CD4-positive, alpha-beta T cell (primary cell): ENCODE data around the gene ZC3H8. TPM values are rescaled to one million over a fixed set of nuclear protein-coding genes. Genes with fewer than 3 reads are reported as not detected.

Experiments used
- ATAC-seq: fragments of 200-7000 bp; cut with Tn5 transposase; one replicate; pipeline ENCODE4 v1.10.0; 2022; ENCODE audit warnings: mild to moderate bottlenecking; ENCODE audit not compliant: poor library complexity
- CTCF ChIA-PET: fragments of 350-600 bp; sonication (Branson Sonifier 250); formaldehyde crosslinking; loops from one replicate; lab custom pipeline; 2021; ENCODE audit warnings: antibody characterized with exemption, inconsistent platforms; lab: Charles Lee
- POLR2A ChIA-PET: fragments of 350-600 bp; sonication (Branson Sonifier 250); formaldehyde crosslinking; loops from one replicate; lab custom pipeline; 2021; ENCODE audit warnings: antibody characterized with exemption, inconsistent platforms; lab: Charles Lee
- DNase-seq, 14 experiments: peaks; one replicate each; pipeline ENCODE4 v3.0.0-alpha.2; 2013 to 2020; ENCODE audit warnings: mixed read lengths in 2 of 14
- H3K27ac ChIP-seq, 2 donors: one replicate each; pipeline versions ENCODE4 v1.5.1 to v1.7.0; 2013; ENCODE audit warnings: low read length in 2 of 2, low read depth in 1 of 2, mild to moderate bottlenecking in 1 of 2
- H3K27me3 ChIP-seq, 2 experiments: 1 replicate in 1 of 2; 2 replicates in 1 of 2; pipeline versions ENCODE4 v1.6.1 to v1.7.0; 2013; ENCODE audit warnings: low read length in 2 of 2, control low read depth in 1 of 2, mild to moderate bottlenecking in 1 of 2, moderate library complexity in 1 of 2; ENCODE audit not compliant: insufficient read depth in 2 of 2, control insufficient read depth in 1 of 2
- H3K36me3 ChIP-seq: one replicate; pipeline ENCODE4 v1.6.1; 2013; ENCODE audit warnings: low read length, control low read depth; ENCODE audit not compliant: insufficient read depth
- H3K4me1 ChIP-seq: one replicate; pipeline ENCODE4 v1.6.1; 2013; ENCODE audit warnings: low read length, control low read depth; ENCODE audit not compliant: insufficient read depth
- H3K4me3 ChIP-seq: one replicate; pipeline ENCODE4 v1.5.1; 2013; ENCODE audit warnings: mild to moderate bottlenecking, low read length, moderate library complexity
- H3K9me3 ChIP-seq, 2 experiments: 1 replicate in 1 of 2; 2 replicates in 1 of 2; pipeline versions ENCODE4 v1.6.1 to v1.7.0; 2013; ENCODE audit warnings: low read length in 2 of 2, mild to moderate bottlenecking in 2 of 2, control low read depth in 1 of 2, moderate library complexity in 1 of 2; ENCODE audit not compliant: control insufficient read depth in 1 of 2, insufficient read depth in 1 of 2
- H3K27ac Mint-ChIP-seq: one replicate; pipeline ENCODE4 v1.8.0; 2020; ENCODE audit warnings: mixed read lengths
- H3K27me3 Mint-ChIP-seq: one replicate; pipeline ENCODE4 v1.8.0; 2021; ENCODE audit warnings: mixed read lengths
- H3K36me3 Mint-ChIP-seq: one replicate; pipeline ENCODE4 v1.8.0; 2021; ENCODE audit warnings: low read depth, mixed read lengths
- H3K4me1 Mint-ChIP-seq: one replicate; pipeline ENCODE4 v1.8.0; 2021; ENCODE audit warnings: low read depth, mixed read lengths
- H3K4me3 Mint-ChIP-seq: one replicate; pipeline ENCODE4 v1.8.0; 2020; ENCODE audit warnings: mild to moderate bottlenecking, mixed read lengths
- H3K9me3 Mint-ChIP-seq: one replicate; pipeline ENCODE4 v1.8.0; 2020; ENCODE audit warnings: mixed read lengths
- CTCF ChIP-seq: fragments of 200-600 bp; IDR thresholded peaks from one replicate; pipeline ENCODE4 v1.8.0; 2022; ENCODE audit warnings: antibody characterized with exemption, mild to moderate bottlenecking
- intact Hi-C, 2 experiments: fragments of 100-400 bp; cut with DNase I in 1 of 2; cut with micrococcal nuclease in 1 of 2; formaldehyde crosslinking; loops; one replicate each; pipeline versions ENCODE4 v1.15.1 to v1.9.0; 2023 to 2025; cut with DNase I, micrococcal nuclease
- polyA plus RNA-seq, 2 donors: library from polyadenylated mRNA; unstranded; fragments of 120-200 nt; gene quantifications; one replicate each; pipeline ENCODE4 v1.2.1, GENCODE V29; 2013
- total RNA-seq, 174 experiments: library from RNA in 2 of 174; stranded (reverse) in 2 of 174; gene quantifications; one replicate each; pipeline ENCODE4 v1.2.3 and lab custom pipeline; 2021 to 2026

The ZC3H8 gene
- total RNA-seq = 10 to 100 TPM; 10.2 to 16.2 TPM
- polyA plus RNA-seq (2013, experiment 1 of 2) = 18.9 TPM
- polyA plus RNA-seq (2013, experiment 2 of 2) = 22.0 TPM
- total RNA-seq (lab: John Stamatoyannopoulos, UW) = 13.0 to 80.2 (median 46.5) reads per million in 172 experiments

- POLR2A ChIA-PET = interaction anchor here (0.8 to 3.9 kb wide), 20 partner anchors 10 to 329 kb away, joined by 3 to 31 read pairs (median 6); partner anchors contain the start of genes FBLN7 and TMEM87B
- ATAC-seq (peak; percentile 92), DNase-seq (peak; percentile 91 to 98 (median 96))
- intact Hi-C loops = loop anchor here (1.0 to 5.0 kb wide), 5 partner anchors 21 to 228 kb away; partner anchors contain the start of genes TMEM87B (in 1 of the 2), TTL (in 1 of the 2) and ZC3H6 (in 1 of the 2)
- peaks cover 9% of the 10 kb centered on the region for H3K36me3 ChIP-seq
- Mint-ChIP-seq H3K4me1 (peaks cover 21% of the 10 kb centered on the region), H3K9me3 (no peaks in the 10 kb centered on the region), H3K4me3 (peak within 1 kb of the TSS; percentile 91), H3K27ac (peak within 1 kb of the TSS; percentile 88), H3K27me3 (no peaks in the 10 kb centered on the region), H3K36me3 (peaks cover 4% of the 10 kb centered on the region)
- TF ChIP-seq CTCF = no peak
- peak within 1 kb of the TSS; percentile 83 for H3K4me3 ChIP-seq
- no peaks in the 10 kb centered on the region for H3K9me3 ChIP-seq
- peak within 1 kb of the TSS; percentile 92 for H3K27ac ChIP-seq
- H3K27me3 ChIP-seq = no peaks in the 10 kb centered on the region
- CTCF ChIA-PET = interaction anchor here (0.8 to 2.3 kb wide), 7 partner anchors 14 to 246 kb away, joined by 3 to 6 read pairs (median 4); no protein-coding TSS in a partner anchor
- H3K4me1 ChIP-seq = peaks cover 32% of the 10 kb centered on the region
These were observed at the start of gene ZC3H8 for GRCh38 chr2:112254466-112255240. Gene ZC3H8 (minus strand): TSS chr2:112255042. CDS start chr2:112254981, 61 bp downstream.

- Histone ChIP-seq H3K27me3 (no peaks in the 10 kb centered on the region), H3K36me3 (peaks cover 47% of the 10 kb centered on the region), H3K27ac (no peak overlapping the region), H3K9me3 (no peaks in the 10 kb centered on the region), H3K4me1 (no peaks in the 10 kb centered on the region), H3K4me3 (no peak overlapping the region)
- no peak for ATAC-seq
- Mint-ChIP-seq H3K4me3 (no peak overlapping the region), H3K27ac (no peak overlapping the region), H3K4me1 (no peaks in the 10 kb centered on the region), H3K9me3 (no peaks in the 10 kb centered on the region), H3K27me3 (no peaks in the 10 kb centered on the region), H3K36me3 (peaks cover 78% of the 10 kb centered on the region)
- CTCF ChIA-PET = no interaction called here
- intact Hi-C loops = loop anchor here in 1 of 2 experiments (5.0 kb wide), 1 partner anchor 42 kb away; no protein-coding TSS in a partner anchor
- POLR2A ChIA-PET = no interaction called here
- DNase-seq = no peak
- TF ChIP-seq CTCF = no peak
These were observed 49.6 kb upstream of the ZC3H8 start for GRCh38 chr2:112304298-112304941.

- H3K27ac Mint-ChIP-seq = no peak overlapping the region
- Histone ChIP-seq H3K36me3 (peaks cover 40% of the 10 kb centered on the region), H3K4me3 (no peak overlapping the region), H3K27ac (no peak overlapping the region), H3K4me1 (no peaks in the 10 kb centered on the region), H3K9me3 (no peaks in the 10 kb centered on the region), H3K27me3 (no peaks in the 10 kb centered on the region)
- H3K36me3 Mint-ChIP-seq = peaks cover 68% of the 10 kb centered on the region
- H3K27me3 Mint-ChIP-seq = no peaks in the 10 kb centered on the region
- H3K4me1 Mint-ChIP-seq = peaks cover 1% of the 10 kb centered on the region
- ChIA-PET CTCF (no interaction called here), POLR2A (no interaction called here)
- H3K9me3 Mint-ChIP-seq = no peaks in the 10 kb centered on the region
- no peak overlapping the region for H3K4me3 Mint-ChIP-seq
- intact Hi-C loops = loop anchor here in 1 of 2 experiments (5.0 kb wide), 1 partner anchor 40 kb away; no protein-coding TSS in a partner anchor
- DNase-seq (no peak), ATAC-seq (no peak)
- no peak for TF ChIP-seq CTCF
These were observed 47.1 kb upstream of the ZC3H8 start for GRCh38 chr2:112301973-112302372.
